ENCODE data around the gene LCE3C. TPM values are rescaled to one million over a fixed set of nuclear protein-coding genes. Genes with fewer than 3 reads are reported as not detected.

Gene LCE3C
- total RNA-seq, 2 experiments from 2014 or later, result not detected

- H3K27me3 Mint-ChIP-seq, result peaks cover 10% of the 10 kb centered on the region
- POLR2A ChIA-PET, result no interaction called here
Observed at GRCh38 chr1:152626744-152627143, 26.7 kb downstream of the LCE3C start.

GRCh38 chr1:152630596-152630995, 30.6 kb downstream of the LCE3C start:
- ATAC-seq (ENCODE audit: low read depth), result no peak
- peaks cover 11% of the 10 kb centered on the region for H3K27me3 Mint-ChIP-seq
- POLR2A ChIA-PET, result no interaction called here

More at GRCh38 chr1:152626744-152627143, 26.7 kb downstream of the LCE3C start:
- peaks cover 5% of the 10 kb centered on the region for H3K4me1 Mint-ChIP-seq
- H3K9me3 Mint-ChIP-seq, result no peaks in the 10 kb centered on the region
- DNase-seq (no peak), ATAC-seq (ENCODE audit: low read depth) (no peak)
- no peak overlapping the region for H3K4me3 Mint-ChIP-seq
- no peaks in the 10 kb centered on the region for H3K36me3 Mint-ChIP-seq
- H3K27ac Mint-ChIP-seq, result no peak overlapping the region

GRCh38 chr1:152640351-152640750, 40.3 kb downstream of the LCE3C start:
- no peak for DNase-seq
- Mint-ChIP-seq H3K4me1 (no peaks in the 10 kb centered on the region), H3K27me3 (peaks cover 14% of the 10 kb centered on the region), H3K27ac (no peak overlapping the region), H3K9me3 (no peaks in the 10 kb centered on the region), H3K4me3 (no peak overlapping the region), H3K36me3 (no peaks in the 10 kb centered on the region)
- ATAC-seq (ENCODE audit: low read depth), result no peak
- POLR2A ChIA-PET, result no interaction called here

More at GRCh38 chr1:152630596-152630995, 30.6 kb downstream of the LCE3C start:
- no peak for DNase-seq
- no peaks in the 10 kb centered on the region for H3K4me1 Mint-ChIP-seq
- no peaks in the 10 kb centered on the region for H3K36me3 Mint-ChIP-seq
- H3K27ac Mint-ChIP-seq, result no peak overlapping the region
- H3K9me3 Mint-ChIP-seq, result no peaks in the 10 kb centered on the region
- H3K4me3 Mint-ChIP-seq, result no peak overlapping the region

GRCh38 chr1:152643945-152644344, 43.9 kb downstream of the LCE3C start:
- Mint-ChIP-seq H3K27ac (no peak overlapping the region), H3K27me3 (peaks cover 11% of the 10 kb centered on the region), H3K9me3 (no peaks in the 10 kb centered on the region), H3K36me3 (no peaks in the 10 kb centered on the region), H3K4me1 (no peaks in the 10 kb centered on the region), H3K4me3 (no peak overlapping the region)
- DNase-seq, result no peak
- POLR2A ChIA-PET, result no interaction called here
- no peak for ATAC-seq (ENCODE audit: low read depth)

GRCh38 chr1:152645146-152645545, 45.1 kb downstream of the LCE3C start:
- Mint-ChIP-seq H3K4me1 (no peaks in the 10 kb centered on the region), H3K36me3 (no peaks in the 10 kb centered on the region), H3K4me3 (no peak overlapping the region), H3K9me3 (no peaks in the 10 kb centered on the region), H3K27ac (no peak overlapping the region), H3K27me3 (peaks cover 9% of the 10 kb centered on the region)
- DNase-seq (no peak), ATAC-seq (ENCODE audit: low read depth) (no peak)
- POLR2A ChIA-PET, result no interaction called here

- DNase-seq (no peak), ATAC-seq (ENCODE audit: low read depth) (no peak)
- Mint-ChIP-seq H3K4me3 (no peak overlapping the region), H3K27me3 (peaks cover 22% of the 10 kb centered on the region), H3K9me3 (no peaks in the 10 kb centered on the region), H3K27ac (no peak overlapping the region), H3K36me3 (no peaks in the 10 kb centered on the region), H3K4me1 (no peaks in the 10 kb centered on the region)
- POLR2A ChIA-PET, result no interaction called here
Observed at GRCh38 chr1:152646656-152647055, 46.6 kb downstream of the LCE3C start.

Other genes starting within 250 kb of the LCE3C start
- not detected for gene FLG2, start 240.2 kb upstream of the LCE3C start, total RNA-seq
- not detected for gene CRNN, start 186.0 kb upstream of the LCE3C start, total RNA-seq
- gene LCE5A, start 89.4 kb upstream of the LCE3C start, total RNA-seq, result not detected
- not detected for gene CRCT1, start 85.8 kb upstream of the LCE3C start, total RNA-seq
- not detected for gene LCE3E, start 33.5 kb upstream of the LCE3C start, total RNA-seq
- not detected for gene LCE3D, start 19.7 kb upstream of the LCE3C start, total RNA-seq
- gene LCE3B, start 13.6 kb downstream of the LCE3C start, total RNA-seq, result not detected
- gene LCE3A, start 22.9 kb downstream of the LCE3C start, total RNA-seq, result not detected
- gene LCE2D, start 63.1 kb downstream of the LCE3C start, total RNA-seq, result not detected
- not detected for gene LCE2C, start 75.0 kb downstream of the LCE3C start, total RNA-seq
- not detected for gene LCE2B, start 85.9 kb downstream of the LCE3C start, total RNA-seq
- not detected for gene LCE2A, start 98.1 kb downstream of the LCE3C start, total RNA-seq
- not detected for gene LCE4A, start 107.9 kb downstream of the LCE3C start, total RNA-seq
- not detected for gene KPRP, start 157.8 kb downstream of the LCE3C start, total RNA-seq
- gene LCE1F, start 174.9 kb downstream of the LCE3C start, total RNA-seq, result not detected
- gene LCE1E, start 186.0 kb downstream of the LCE3C start, total RNA-seq, result not detected
- not detected for gene LCE1D, start 196.5 kb downstream of the LCE3C start, total RNA-seq
- not detected for gene LCE1C, start 206.4 kb downstream of the LCE3C start, total RNA-seq
- not detected for gene LCE1B, start 211.7 kb downstream of the LCE3C start, total RNA-seq
- not detected for gene LCE1A, start 227.2 kb downstream of the LCE3C start, total RNA-seq
- not detected for gene LCE6A, start 242.6 kb downstream of the LCE3C start, total RNA-seq